HG03064 (cell line): ENCODE measurements around the gene SORCS2.
"Not testable (repeated sequence)": the region's sequence is repeated elsewhere in the genome, so short reads cannot be mapped to it uniquely, and the experiment has no call there.

ENCODE experiments used
- ATAC-seq: cut with Tn5 transposase; IDR thresholded peaks from one replicate; pipeline ENCODE4 v1.9.1; 2021; ENCODE audit warnings: low read depth; ENCODE audit not compliant: unreplicated experiment

SORCS2 gene

GRCh38 chr4:7553280-7553679 lies 360.9 kb downstream of the SORCS2 start:
- ATAC-seq, result no peak

DNA sequence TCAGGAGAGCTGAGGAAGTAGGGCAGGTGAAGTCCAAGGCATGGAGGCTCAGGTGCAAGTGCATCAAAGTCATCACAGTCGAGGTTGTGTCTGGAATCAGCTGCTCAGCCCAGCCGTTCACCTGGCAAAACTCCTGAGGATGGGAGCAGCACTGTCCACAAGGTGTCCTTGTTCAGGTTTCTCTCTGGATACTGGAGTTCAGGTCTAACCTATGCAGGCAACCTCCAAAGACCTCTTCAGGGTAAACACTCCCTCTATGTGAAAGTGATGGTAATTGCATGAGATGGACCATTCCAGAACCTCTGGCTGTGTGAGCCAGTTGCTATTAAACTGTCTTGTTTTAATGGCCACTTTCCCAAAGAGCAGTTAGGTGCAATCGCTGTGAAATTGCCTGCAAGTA lies 362.6 kb downstream of the SORCS2 start:
- ATAC-seq, result no peak

- no peak for ATAC-seq
Measured at GRCh38 chr4:7556558-7556957, 364.2 kb downstream of the SORCS2 start.

DNA sequence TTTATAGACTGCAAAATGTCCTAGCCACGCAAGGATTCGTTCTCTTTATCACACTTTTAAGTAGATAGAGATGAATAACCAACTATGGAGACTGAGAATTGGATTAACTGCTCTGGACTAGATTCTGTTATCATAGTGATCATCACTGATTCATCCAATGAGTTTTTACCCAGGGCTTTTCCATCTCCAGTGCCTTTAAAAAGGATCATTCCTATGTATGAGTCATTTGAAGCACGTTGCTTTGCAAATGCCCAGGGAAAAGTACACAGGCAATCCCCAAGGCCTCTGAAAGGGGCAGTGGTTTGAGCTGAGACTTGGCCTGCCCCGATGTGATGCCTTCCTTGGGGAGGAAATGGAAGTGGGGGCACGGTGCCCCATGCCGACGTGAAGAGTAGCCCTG lies 365.1 kb downstream of the SORCS2 start:
- no peak for ATAC-seq

DNA sequence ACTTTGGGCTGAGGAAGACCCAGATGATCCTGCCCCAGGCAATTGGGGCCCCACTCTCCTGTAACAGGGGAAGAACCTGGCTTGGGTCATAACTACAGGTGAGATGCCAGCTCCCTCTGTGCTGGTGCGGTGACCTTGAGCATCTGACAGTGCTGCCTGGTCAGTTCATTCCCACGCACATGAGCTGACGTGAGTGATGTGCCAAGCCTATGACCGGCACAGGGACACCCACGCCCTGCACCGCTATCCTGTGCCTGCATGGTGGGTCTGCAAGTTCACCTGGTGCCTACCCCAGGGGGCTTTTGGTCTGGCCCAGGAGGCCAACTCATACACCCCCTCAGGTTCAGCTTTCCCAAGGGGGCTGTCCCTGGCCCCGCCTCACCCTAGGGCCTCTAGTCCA lies 366.1 kb downstream of the SORCS2 start:
- ATAC-seq, result no peak

DNA sequence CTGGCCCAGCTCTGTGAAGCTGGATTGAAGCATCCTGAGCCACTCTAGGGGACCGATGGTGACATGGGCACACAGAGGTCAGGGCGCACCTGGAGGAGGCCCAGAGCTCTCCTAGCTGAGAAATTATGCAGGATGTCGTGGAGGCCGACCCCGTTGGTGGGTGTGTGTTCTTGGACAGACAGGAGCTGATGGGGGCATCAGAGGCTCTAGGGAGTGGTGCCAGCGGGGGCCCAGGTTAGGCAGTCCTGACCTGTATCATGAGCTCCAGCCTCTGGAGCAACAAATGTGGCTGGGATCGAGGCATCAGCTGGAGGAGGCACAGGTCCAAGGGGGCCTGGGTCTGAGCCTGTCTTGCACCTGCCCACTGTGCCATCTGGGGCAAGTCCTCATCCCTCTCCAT lies 367.0 kb downstream of the SORCS2 start:
- no peak for ATAC-seq

- ATAC-seq, result no peak
Measured at GRCh38 chr4:7559741-7560395, 367.5 kb downstream of the SORCS2 start.

GRCh38 chr4:7561557-7561956 lies 369.2 kb downstream of the SORCS2 start:
- ATAC-seq, result no peak

DNA sequence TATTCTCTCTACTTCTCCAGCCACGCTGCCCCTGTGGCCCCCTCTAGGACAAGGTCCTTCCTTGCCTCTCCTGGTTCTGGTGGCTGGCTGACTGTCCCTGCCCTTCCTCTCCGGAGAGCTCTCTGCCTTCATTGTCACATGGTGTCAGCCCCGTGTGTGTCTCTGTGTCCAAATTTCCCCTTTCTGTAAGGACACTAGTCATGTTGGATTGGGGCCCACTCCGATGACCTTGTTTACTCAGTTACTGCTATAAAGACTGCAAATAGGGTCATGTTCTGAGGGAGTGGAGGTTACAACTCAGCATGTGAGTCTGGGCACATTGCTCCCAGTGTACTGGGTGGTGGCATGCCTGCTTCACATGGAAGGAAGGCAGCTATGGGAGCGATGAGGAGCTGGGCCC lies 371.9 kb downstream of the SORCS2 start:
- ATAC-seq, result no peak

DNA sequence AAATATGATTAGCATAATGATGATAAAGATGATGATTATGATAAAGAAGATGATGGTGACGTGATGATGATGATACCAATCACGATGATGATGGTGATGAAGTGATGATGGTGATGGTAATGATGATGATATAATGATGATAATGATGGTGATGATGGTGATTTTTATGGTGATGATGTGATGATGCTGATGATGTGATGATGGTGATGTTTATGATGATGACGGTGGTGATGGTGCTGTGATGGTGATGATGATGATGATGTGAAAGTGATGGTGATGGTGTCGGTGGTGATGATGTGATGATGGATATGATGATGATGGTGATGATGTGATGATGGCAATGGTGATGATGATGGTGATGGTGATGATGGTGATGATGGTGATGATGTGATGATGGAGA lies 373.1 kb downstream of the SORCS2 start:
- ATAC-seq, result no peak

DNA sequence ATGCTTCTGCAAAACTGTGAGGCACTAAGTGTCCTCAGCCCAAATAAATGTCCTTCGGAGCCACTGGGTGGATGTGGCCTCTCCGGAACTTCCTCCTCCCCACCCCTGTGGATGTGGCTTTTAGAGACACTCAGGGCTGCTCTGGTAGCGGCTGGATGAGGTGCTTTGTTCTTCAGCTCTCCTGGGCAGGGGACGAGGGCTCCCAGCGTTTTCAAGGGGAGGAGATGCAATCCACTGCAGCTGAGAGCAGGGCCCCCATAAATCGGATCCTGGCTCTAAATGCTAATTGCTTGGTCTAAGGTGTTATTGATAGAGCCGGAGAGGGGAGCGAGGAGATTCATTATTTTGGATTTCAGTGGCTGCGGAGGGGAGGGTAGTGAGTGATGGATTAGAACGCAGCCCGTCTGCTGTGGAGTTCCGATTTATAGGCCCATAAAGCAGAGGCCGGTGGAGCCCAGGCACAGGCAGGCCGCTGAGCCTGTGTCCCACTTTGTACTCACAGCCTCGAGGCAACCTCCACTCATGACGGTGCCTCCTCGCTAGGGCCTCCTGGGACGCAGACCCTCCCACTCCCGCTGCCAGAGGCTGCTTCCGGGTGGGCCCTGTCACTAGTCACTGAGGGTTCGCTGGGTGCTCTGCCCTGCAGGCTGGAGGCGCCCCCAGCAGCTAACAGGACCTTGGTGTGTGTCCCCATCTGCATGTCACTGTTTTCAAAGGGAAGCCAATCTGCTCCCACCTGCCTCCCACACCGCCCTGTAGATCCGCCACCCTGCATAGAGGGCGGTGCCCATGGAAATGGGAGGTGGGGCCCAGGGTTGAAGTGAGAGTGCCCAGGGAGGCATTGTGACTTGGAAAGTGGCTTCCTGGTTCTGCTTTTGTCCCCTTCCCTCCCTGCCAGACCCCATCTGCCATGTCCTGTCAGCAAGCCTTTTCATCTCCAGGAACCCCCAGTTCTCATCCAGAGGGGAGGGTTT lies 377.8 kb downstream of the SORCS2 start:
- ATAC-seq, result no peak

GRCh38 chr4:7571001-7571400 lies 378.7 kb downstream of the SORCS2 start:
- no peak for ATAC-seq

DNA sequence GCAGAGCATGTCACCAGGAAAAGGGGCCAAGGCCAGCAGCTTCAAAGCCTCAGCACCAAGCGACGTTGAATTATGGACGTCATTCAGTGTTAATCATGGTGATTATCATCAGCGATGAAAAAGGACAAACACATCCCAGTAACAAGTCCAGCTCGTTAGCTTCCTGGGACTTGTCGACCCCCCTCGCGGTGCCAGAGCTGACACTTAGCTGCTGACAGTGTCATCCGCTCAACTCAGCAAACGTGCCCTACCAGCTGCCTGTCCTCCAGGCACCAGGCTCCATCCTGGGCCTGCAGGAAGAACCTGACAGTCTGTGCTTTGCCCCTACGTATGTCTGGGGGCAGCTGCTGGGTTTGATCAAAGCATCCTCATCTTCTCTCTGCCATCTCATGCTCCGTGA lies 379.4 kb downstream of the SORCS2 start:
- no peak for ATAC-seq

GRCh38 chr4:7572894-7573293 lies 380.6 kb downstream of the SORCS2 start:
- ATAC-seq, result no peak

GRCh38 chr4:7573576-7574091 lies 381.3 kb downstream of the SORCS2 start:
- ATAC-seq, result no peak

- no peak for ATAC-seq
Measured at GRCh38 chr4:7574287-7575014, 382.1 kb downstream of the SORCS2 start.

GRCh38 chr4:7575426-7575825 lies 383.1 kb downstream of the SORCS2 start:
- no peak for ATAC-seq

- ATAC-seq, result not testable (repeated sequence)
Measured at GRCh38 chr4:7577361-7578039, 385.2 kb downstream of the SORCS2 start.

- ATAC-seq, result no peak
Measured at GRCh38 chr4:7581477-7581876, 389.1 kb downstream of the SORCS2 start.

GRCh38 chr4:7582313-7583097 lies 390.2 kb downstream of the SORCS2 start:
- ATAC-seq, result no peak
